Measurements from ENCODE around the gene CYFIP1. TPM values are rescaled to one million over a fixed set of nuclear protein-coding genes. Genes with fewer than 3 reads are reported as not detected.

The CYFIP1 gene
- total RNA-seq, 2 experiments from 2014 or later: 8.8 to 9.3 TPM

DNA sequence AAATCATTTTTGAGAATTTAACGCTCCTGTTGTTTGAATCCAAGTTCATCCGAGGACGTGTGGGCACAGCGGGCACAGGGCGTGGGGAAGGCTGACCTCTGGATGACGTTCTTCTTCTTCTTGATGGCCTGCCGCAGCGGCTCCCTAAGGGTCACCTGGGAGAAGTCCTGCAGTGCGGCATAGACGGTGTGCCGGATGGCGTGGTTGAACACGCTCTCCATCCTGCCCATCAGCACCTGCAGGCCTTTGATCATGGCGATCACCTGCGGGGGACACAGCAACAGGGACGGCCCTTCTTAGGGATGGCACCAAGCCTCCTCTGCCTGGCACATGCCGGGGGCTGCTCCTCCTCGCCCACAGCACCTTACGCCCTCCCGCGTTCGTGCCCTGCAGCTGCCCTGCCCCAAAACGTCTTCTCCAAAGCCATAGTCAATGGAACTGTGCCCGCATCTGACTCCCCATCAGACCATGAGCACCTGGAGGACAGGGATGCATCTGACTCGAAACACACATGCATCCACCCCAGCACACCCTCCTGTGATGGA lies 61.5 kb downstream of the CYFIP1 start:
- POLR2A ChIA-PET: no interaction called here
- H3K9me3 Mint-ChIP-seq (ENCODE audit: insufficient read depth): no peaks in the 10 kb centered on the region
- ATAC-seq: no peak

DNA sequence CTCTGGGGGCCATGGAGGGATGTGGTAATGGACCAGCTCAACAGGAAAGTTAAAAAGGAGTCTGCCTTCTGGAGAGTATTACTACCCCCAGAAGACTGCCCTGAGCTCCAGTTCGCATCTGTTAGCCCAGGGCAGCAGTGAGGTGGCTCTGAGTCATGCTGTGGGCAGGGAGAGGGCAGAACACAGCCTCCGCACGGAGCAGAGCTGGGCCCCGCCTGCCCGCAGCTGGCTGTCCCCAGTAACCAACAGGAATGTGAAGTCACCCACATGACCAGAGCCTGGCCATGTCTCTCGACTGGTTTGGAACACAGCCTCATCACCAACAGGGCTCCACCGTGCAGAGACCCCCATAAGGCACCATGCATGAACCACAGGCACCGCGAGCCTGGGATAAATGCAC lies 62.1 kb downstream of the CYFIP1 start:
- H3K36me3 Mint-ChIP-seq (ENCODE audit: low read depth): no peaks in the 10 kb centered on the region
- H3K4me1 Mint-ChIP-seq (ENCODE audit: low read depth): no peaks in the 10 kb centered on the region
- H3K4me3 Mint-ChIP-seq: no peak overlapping the region
- H3K27ac Mint-ChIP-seq: no peak overlapping the region
- CTCF ChIA-PET: no interaction called here
- H3K27me3 Mint-ChIP-seq (ENCODE audit: low read depth): no peaks in the 10 kb centered on the region
- DNase-seq (no peak), ATAC-seq (no peak)
- H3K9me3 Mint-ChIP-seq (ENCODE audit: insufficient read depth): no peaks in the 10 kb centered on the region
- POLR2A ChIA-PET: no interaction called here

More for the DNA sequence above, 61.5 kb downstream of the CYFIP1 start:
- no peak overlapping the region for H3K27ac Mint-ChIP-seq
- CTCF ChIA-PET: no interaction called here
- no peak overlapping the region for H3K4me3 Mint-ChIP-seq
- no peaks in the 10 kb centered on the region for H3K4me1 Mint-ChIP-seq (ENCODE audit: low read depth)
- no peaks in the 10 kb centered on the region for H3K27me3 Mint-ChIP-seq (ENCODE audit: low read depth)
- no peaks in the 10 kb centered on the region for H3K36me3 Mint-ChIP-seq (ENCODE audit: low read depth)
- DNase-seq: no peak

DNA sequence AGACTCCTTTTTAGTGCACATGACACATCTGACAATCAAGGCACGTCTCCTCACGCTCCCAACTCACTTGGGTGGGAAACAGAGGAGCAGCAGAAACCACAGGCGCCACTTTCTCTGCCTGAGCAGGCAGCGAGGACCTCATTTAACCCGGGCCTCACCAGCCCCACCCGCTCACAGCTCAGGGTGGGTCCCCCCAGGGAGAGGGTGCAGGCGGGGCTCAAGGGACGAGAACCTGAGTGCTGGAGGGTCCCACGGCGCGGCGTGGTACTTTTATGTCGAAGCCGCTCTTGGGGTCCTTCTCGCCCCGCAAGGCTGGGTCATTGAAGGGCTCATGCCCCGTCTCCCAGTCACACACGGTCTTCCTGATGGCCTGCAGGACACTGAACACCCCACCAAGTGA lies 62.6 kb downstream of the CYFIP1 start:
- ATAC-seq (no peak), DNase-seq (no peak)
- no peak overlapping the region for H3K27ac Mint-ChIP-seq
- no peak overlapping the region for H3K4me3 Mint-ChIP-seq
- POLR2A ChIA-PET: no interaction called here
- no peaks in the 10 kb centered on the region for H3K9me3 Mint-ChIP-seq (ENCODE audit: insufficient read depth)
- H3K27me3 Mint-ChIP-seq (ENCODE audit: low read depth): no peaks in the 10 kb centered on the region
- H3K4me1 Mint-ChIP-seq (ENCODE audit: low read depth): no peaks in the 10 kb centered on the region
- CTCF ChIA-PET: no interaction called here
- no peaks in the 10 kb centered on the region for H3K36me3 Mint-ChIP-seq (ENCODE audit: low read depth)

DNA sequence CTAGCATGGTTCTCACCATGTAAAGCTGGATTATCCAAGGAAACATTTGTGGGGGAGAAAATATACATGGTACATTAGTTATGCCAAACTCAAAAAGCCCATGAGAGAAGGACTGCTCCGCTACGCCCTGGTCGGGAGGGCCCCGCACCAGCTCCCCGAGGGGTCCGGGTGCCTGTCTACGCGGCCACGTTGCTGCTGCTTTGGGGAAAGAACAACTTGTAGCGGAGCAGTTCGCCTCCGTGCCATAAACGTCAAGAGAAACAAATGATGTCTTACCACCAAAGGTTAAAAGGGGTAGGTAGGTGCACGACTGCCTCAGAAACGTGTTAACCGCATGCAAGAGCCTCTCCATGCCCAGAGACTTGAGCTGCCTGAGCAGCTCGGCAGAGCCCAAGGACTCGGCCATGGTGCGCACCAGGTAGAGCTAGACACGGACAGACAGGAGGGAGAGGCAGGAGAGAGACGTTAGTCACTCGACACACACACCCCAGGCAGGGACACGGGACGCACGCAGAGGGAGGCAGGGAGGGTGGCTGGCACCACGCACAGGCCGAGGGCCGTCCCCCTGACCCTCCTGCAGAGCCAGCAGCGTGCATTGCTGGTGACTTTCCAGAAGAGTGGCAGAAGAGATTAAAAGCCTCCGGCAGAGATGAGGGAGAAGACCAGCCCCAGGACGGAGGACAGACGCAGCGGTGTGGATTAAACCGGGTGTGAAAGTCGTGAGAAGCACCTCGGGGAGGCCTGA lies 63.4 kb downstream of the CYFIP1 start:
- no peaks in the 10 kb centered on the region for H3K4me1 Mint-ChIP-seq (ENCODE audit: low read depth)
- CTCF ChIA-PET: no interaction called here
- POLR2A ChIA-PET: no interaction called here
- no peak overlapping the region for H3K27ac Mint-ChIP-seq
- ATAC-seq (no peak), DNase-seq (no peak)
- H3K36me3 Mint-ChIP-seq (ENCODE audit: low read depth): no peaks in the 10 kb centered on the region
- H3K9me3 Mint-ChIP-seq (ENCODE audit: insufficient read depth): no peaks in the 10 kb centered on the region
- no peak overlapping the region for H3K4me3 Mint-ChIP-seq
- no peaks in the 10 kb centered on the region for H3K27me3 Mint-ChIP-seq (ENCODE audit: low read depth)

DNA sequence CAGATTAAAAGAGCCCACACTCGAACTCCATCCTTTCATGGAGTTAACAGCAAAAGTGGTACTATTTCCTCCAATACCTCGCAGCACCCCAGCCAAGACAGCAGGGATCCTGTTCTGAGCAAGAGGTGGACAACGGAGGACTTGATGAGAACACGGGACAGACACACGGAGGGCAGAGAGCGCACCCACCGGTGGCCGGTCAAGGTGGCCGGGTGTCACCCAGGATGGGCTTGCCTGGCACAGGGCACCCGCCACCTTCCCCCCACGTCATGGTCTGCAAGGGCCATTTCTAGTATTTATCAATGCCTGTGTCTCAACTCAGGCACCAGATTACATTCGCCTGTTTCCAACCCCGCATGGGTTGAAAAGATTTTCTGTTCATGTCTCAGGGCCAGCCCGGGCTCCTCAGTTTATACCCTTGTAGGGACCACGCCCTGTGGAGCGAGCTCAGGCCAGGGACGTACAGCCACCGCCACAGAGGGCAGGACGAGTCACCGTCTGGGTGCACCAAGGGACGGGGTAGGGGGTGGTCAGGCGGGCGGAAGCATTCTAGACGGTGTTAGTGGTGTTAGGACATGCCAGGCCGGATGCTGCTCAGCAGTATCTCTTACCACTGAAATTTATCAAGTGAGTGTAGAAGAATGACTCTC lies 64.2 kb downstream of the CYFIP1 start:
- CTCF ChIA-PET: no interaction called here

DNA sequence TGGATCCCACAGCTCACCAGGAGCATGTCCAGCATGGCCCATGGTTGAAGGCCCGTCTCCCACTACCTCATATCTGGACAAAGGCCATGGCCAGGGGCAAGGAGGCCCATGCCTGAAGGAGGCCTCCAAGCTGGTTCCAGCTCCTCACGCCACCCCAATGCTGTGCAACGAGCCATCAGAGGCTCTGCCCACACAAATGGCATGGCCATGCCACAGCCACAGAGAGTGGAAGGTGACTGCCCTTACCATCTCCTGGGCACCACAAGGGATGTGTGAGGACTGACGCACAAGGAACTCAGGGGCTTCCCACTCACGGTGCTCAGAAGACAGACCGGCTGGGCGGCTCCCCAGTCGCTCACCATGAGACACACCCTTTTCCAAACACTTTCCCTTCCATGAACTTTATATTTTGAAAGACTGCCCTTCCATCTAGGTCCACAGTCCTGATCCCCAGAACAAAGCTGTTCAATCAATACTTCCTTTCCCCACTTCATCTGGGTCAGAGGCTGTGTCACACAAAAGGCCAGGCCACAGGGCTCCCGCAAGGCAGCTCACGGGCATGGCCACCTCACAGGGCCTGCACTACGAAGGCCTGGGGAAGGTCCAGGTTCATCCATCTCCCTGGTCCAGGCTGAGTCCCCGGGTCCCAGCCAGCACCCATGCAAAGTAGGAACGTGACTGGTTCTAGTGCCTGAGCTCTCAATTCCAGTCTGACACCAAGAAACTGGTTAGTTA lies 66.4 kb downstream of the CYFIP1 start:
- DNase-seq: no peak
- Mint-ChIP-seq H3K27me3 (ENCODE audit: low read depth) (no peaks in the 10 kb centered on the region), H3K9me3 (ENCODE audit: insufficient read depth) (no peaks in the 10 kb centered on the region), H3K4me1 (ENCODE audit: low read depth) (no peaks in the 10 kb centered on the region), H3K27ac (no peak overlapping the region), H3K36me3 (ENCODE audit: low read depth) (no peaks in the 10 kb centered on the region), H3K4me3 (no peak overlapping the region)
- CTCF ChIA-PET: no interaction called here
- POLR2A ChIA-PET: no interaction called here
- ATAC-seq: no peak

More for the DNA sequence above, 64.2 kb downstream of the CYFIP1 start:
- no peak overlapping the region for H3K4me3 Mint-ChIP-seq
- POLR2A ChIA-PET: no interaction called here
- no peaks in the 10 kb centered on the region for H3K4me1 Mint-ChIP-seq (ENCODE audit: low read depth)
- H3K27me3 Mint-ChIP-seq (ENCODE audit: low read depth): no peaks in the 10 kb centered on the region
- no peaks in the 10 kb centered on the region for H3K36me3 Mint-ChIP-seq (ENCODE audit: low read depth)
- no peaks in the 10 kb centered on the region for H3K9me3 Mint-ChIP-seq (ENCODE audit: insufficient read depth)
- no peak overlapping the region for H3K27ac Mint-ChIP-seq
- DNase-seq: no peak
- ATAC-seq: no peak

DNA sequence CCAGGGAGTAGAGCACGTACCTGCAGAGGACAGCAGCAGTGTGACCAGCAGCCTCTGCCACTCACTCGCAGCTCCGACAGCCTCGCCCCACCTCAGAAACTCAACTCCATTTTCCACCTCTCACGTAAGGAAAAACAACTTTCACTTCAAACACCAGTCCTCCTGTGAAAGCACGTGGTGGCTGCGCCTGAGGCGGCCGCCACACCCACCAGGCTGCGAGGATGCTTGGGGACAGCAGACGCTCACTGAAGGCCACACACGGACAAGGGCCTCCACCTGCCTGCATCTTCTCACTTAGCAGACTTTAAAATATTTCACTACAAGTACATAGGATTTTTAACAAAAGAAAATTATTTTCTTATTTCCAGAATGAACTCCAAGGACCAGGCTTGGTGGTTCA lies 67.9 kb downstream of the CYFIP1 start:
- H3K9me3 Mint-ChIP-seq (ENCODE audit: insufficient read depth): no peaks in the 10 kb centered on the region
- no peaks in the 10 kb centered on the region for H3K27me3 Mint-ChIP-seq (ENCODE audit: low read depth)
- DNase-seq (no peak), ATAC-seq (no peak)
- no peak overlapping the region for H3K4me3 Mint-ChIP-seq
- no peaks in the 10 kb centered on the region for H3K4me1 Mint-ChIP-seq (ENCODE audit: low read depth)
- H3K36me3 Mint-ChIP-seq (ENCODE audit: low read depth): no peaks in the 10 kb centered on the region
- ChIA-PET POLR2A (no interaction called here), CTCF (no interaction called here)
- H3K27ac Mint-ChIP-seq: no peak overlapping the region

DNA sequence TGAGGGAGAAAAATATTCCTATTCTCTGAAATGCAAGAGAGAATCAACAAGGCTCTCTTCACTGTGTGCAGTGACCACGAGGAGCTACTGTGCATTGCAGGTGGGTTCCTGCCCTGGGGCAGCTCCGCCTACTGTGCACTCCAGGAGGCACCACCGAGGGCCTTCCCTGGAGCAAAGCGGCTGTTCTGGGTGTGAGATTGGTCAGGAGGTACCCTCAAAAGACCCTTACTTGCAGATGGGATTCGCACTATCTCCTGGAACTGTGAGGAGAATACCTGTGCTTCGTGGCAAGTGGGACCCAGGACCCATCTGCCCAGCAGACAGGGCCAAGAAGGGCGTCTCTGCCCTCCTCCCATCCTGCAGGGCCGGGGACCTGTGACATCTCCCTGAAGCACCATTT lies 68.9 kb downstream of the CYFIP1 start:
- Mint-ChIP-seq H3K27me3 (ENCODE audit: low read depth) (no peaks in the 10 kb centered on the region), H3K4me1 (ENCODE audit: low read depth) (no peaks in the 10 kb centered on the region), H3K36me3 (ENCODE audit: low read depth) (no peaks in the 10 kb centered on the region), H3K4me3 (no peak overlapping the region), H3K27ac (no peak overlapping the region), H3K9me3 (ENCODE audit: insufficient read depth) (no peaks in the 10 kb centered on the region)
- ATAC-seq (no peak), DNase-seq (no peak)
- CTCF ChIA-PET: no interaction called here
- POLR2A ChIA-PET: no interaction called here

DNA sequence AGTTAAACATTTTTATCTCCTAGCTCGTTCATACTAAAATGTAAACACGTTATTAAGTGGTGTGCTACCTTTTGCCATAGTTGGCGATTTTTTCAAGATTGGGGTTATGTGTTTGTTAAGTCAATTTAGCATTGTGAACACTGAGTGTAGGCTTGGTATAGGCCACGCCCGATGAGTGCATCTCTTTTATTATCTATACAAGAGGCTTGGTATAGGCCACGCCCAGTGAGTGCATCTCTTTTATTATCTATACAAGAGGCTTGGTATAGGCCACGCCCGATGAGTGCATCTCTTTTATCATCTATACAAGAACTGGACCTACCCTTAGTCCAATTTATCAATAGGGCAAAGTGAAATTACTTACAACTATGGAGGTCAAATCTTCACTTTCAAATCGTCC lies 71.3 kb downstream of the CYFIP1 start:
- no peak for DNase-seq
- ChIA-PET POLR2A (no interaction called here), CTCF (no interaction called here)
- H3K4me3 Mint-ChIP-seq: no peak overlapping the region
- no peaks in the 10 kb centered on the region for H3K27me3 Mint-ChIP-seq (ENCODE audit: low read depth)
- ATAC-seq: no peak
- no peak overlapping the region for H3K27ac Mint-ChIP-seq
- no peaks in the 10 kb centered on the region for H3K36me3 Mint-ChIP-seq (ENCODE audit: low read depth)
- no peaks in the 10 kb centered on the region for H3K9me3 Mint-ChIP-seq (ENCODE audit: insufficient read depth)
- no peaks in the 10 kb centered on the region for H3K4me1 Mint-ChIP-seq (ENCODE audit: low read depth)

DNA sequence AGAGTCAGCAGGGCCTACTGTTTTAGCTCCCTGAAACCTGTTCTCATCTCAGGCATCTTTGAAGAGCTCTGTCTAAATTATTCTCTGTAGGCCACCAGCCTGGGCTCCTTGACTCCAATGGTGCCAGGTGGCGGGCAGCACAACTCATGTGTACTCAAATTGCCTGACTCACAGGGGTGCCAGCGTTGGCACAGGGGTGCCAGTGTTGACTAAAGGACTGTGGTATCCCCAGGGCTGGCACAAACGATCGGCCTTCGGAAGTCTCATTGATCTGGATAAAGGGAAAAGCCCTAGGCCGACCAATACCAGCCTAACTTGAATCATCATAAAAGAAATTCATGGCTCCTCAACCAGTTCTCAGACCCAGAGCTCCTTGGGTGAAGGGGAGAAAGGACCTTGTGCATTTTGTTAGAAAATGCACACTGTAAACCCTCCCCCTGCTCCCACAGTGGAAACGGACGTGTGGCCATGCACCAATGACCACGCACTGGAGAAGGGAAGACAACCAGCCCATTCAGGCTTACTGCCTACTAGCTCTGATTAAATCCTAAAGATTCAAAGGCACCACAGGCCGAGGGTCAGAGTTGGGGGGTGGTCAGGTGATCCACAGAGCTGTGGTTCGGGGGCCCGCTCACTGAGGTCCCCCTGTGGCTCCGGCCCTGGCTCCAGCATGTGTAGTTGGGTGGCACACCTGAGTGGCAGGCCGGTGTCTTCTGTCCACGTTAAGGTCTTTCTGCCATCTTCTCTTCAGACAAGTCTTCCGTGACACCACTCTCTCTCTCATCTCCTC lies 72.8 kb downstream of the CYFIP1 start:
- ChIA-PET POLR2A (no interaction called here), CTCF (no interaction called here)
- no peak for ATAC-seq

DNA sequence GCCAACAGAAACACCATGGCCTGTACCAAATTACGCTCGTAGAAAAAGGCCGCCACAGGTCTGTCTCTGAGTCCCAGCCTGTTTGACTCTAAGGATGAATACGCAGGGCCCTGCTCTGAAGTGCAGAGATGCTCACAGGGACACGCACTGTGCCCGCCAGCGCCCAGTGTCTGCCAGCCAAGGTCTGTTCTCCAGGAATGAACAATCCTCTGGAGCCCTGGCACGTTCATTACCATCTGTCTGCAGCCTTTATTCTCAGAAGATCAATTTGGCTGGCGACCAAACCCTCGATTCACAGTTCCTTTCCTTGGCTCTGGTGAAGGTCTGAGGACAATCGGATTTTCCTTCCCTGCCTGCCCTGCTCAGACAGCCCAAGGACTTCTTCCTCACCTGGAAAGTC lies 75.4 kb downstream of the CYFIP1 start:
- no peak overlapping the region for H3K27ac Mint-ChIP-seq
- CTCF ChIA-PET: no interaction called here
- ATAC-seq (no peak), DNase-seq (no peak)
- H3K4me1 Mint-ChIP-seq (ENCODE audit: low read depth): no peaks in the 10 kb centered on the region
- H3K4me3 Mint-ChIP-seq: no peak overlapping the region
- no peaks in the 10 kb centered on the region for H3K27me3 Mint-ChIP-seq (ENCODE audit: low read depth)
- no peaks in the 10 kb centered on the region for H3K36me3 Mint-ChIP-seq (ENCODE audit: low read depth)
- no peaks in the 10 kb centered on the region for H3K9me3 Mint-ChIP-seq (ENCODE audit: insufficient read depth)
- POLR2A ChIA-PET: no interaction called here

More for the DNA sequence above, 72.8 kb downstream of the CYFIP1 start:
- no peaks in the 10 kb centered on the region for H3K9me3 Mint-ChIP-seq (ENCODE audit: insufficient read depth)
- no peaks in the 10 kb centered on the region for H3K36me3 Mint-ChIP-seq (ENCODE audit: low read depth)
- DNase-seq: no peak
- no peaks in the 10 kb centered on the region for H3K27me3 Mint-ChIP-seq (ENCODE audit: low read depth)
- no peaks in the 10 kb centered on the region for H3K4me1 Mint-ChIP-seq (ENCODE audit: low read depth)
- no peak overlapping the region for H3K27ac Mint-ChIP-seq
- no peak overlapping the region for H3K4me3 Mint-ChIP-seq
